B cell (primary cell): ENCODE results near the gene LIMCH1. TPM values are rescaled to one million over a fixed set of nuclear protein-coding genes. Genes with fewer than 3 reads are reported as not detected.

Experiments used
- ATAC-seq: fragments of 200-7000 bp; cut with Tn5 transposase; one replicate; pipeline ENCODE4 v1.10.0; 2021; ENCODE audit warnings: low read depth, mild to moderate bottlenecking, moderate number of reproducible peaks, moderate library complexity
- CTCF ChIA-PET: fragments of 350-600 bp; sonication (Branson Sonifier 250); formaldehyde crosslinking; loops from one replicate; lab custom pipeline; 2021; ENCODE audit warnings: antibody characterized with exemption, inconsistent platforms; lab: Charles Lee
- POLR2A ChIA-PET: fragments of 350-600 bp; sonication (Branson Sonifier 250); formaldehyde crosslinking; loops from one replicate; lab custom pipeline; 2021; ENCODE audit warnings: antibody characterized with exemption; lab: Charles Lee
- DNase-seq: peaks from one replicate; pipeline ENCODE4 v3.0.0; 2013
- H2AFZ ChIP-seq: 2 replicates; pipeline ENCODE4 v1.6.1; 2012; ENCODE audit warnings: mild to moderate bottlenecking, low read depth, low read length; ENCODE audit not compliant: insufficient read depth, poor library complexity, severe bottlenecking
- H3K27ac ChIP-seq, 2 donors: 1 replicate in 1 of 2; 2 replicates in 1 of 2; pipeline ENCODE4 v1.5.1; 2012 to 2013; ENCODE audit warnings: low read length in 2 of 2, mild to moderate bottlenecking in 2 of 2, moderate library complexity in 1 of 2
- H3K27me3 ChIP-seq, 4 experiments: fragments of 200-600 bp in 1 of 4; sonication (generic) in 1 of 4; replicated peaks in 1 of 4; 1 replicate in 2 of 4; 2 replicates in 2 of 4; pipeline versions ENCODE4 v1.6.1 to v1.7.0; 2013 to 2016; ENCODE audit warnings: low read length in 3 of 4, mild to moderate bottlenecking in 2 of 4, mixed read lengths in 1 of 4, moderate library complexity in 1 of 4; ENCODE audit not compliant: insufficient read depth in 4 of 4, control insufficient read depth in 3 of 4; ENCODE audit errors: control extremely low read depth in 1 of 4
- H3K36me3 ChIP-seq, 2 experiments: replicated peaks in 1 of 2; 1 replicate in 1 of 2; 2 replicates in 1 of 2; pipeline versions ENCODE4 v1.6.1 to v1.7.1; 2013; ENCODE audit warnings: low read length in 1 of 2; ENCODE audit not compliant: insufficient read depth in 2 of 2, control insufficient read depth in 1 of 2; ENCODE audit errors: control extremely low read depth in 1 of 2, extremely low read depth in 1 of 2
- H3K4me1 ChIP-seq, 2 donors: fragments of 200-600 bp in 1 of 2; sonication (generic) in 1 of 2; 1 replicate in 1 of 2; 2 replicates in 1 of 2; pipeline versions ENCODE4 v1.5.1 to v1.6.1; 2013 to 2017; ENCODE audit warnings: low read length in 2 of 2; ENCODE audit not compliant: control insufficient read depth in 2 of 2, insufficient read depth in 2 of 2
- H3K4me2 ChIP-seq: replicated peaks from 2 replicates; pipeline ENCODE3; 2012; ENCODE audit warnings: mild to moderate bottlenecking, low read depth, low read length; ENCODE audit not compliant: poor library complexity, severe bottlenecking
- H3K4me3 ChIP-seq, 5 experiments: fragments of 200-600 bp in 1 of 5; sonication (generic) in 1 of 5; 1 replicate in 3 of 5; 2 replicates in 2 of 5; pipeline versions ENCODE4 v1.5.1 to v1.7.0; 2011 to 2016; ENCODE audit warnings: low read length in 4 of 5, mild to moderate bottlenecking in 4 of 5, low read depth in 2 of 5, control low read depth in 1 of 5, moderate library complexity in 1 of 5; ENCODE audit not compliant: insufficient read depth in 1 of 5; ENCODE audit errors: control extremely low read depth in 1 of 5, extremely low read depth in 1 of 5
- H3K79me2 ChIP-seq: fragments of 200-600 bp; sonication (generic); one replicate; pipeline ENCODE4 v1.6.0; 2016; ENCODE audit warnings: low read length; ENCODE audit not compliant: control insufficient read depth, insufficient read depth
- H3K9ac ChIP-seq: fragments of 200-600 bp; sonication (generic); 2 replicates; pipeline ENCODE4 v1.6.1; 2017; ENCODE audit warnings: mild to moderate bottlenecking, low read length, moderate library complexity
- H3K9me3 ChIP-seq, 3 donors: one replicate each; pipeline versions ENCODE4 v1.6.1 to v1.7.1; 2013; ENCODE audit warnings: low read length in 2 of 3; ENCODE audit not compliant: control insufficient read depth in 2 of 3, insufficient read depth in 1 of 3; ENCODE audit errors: control extremely low read depth in 1 of 3
- H4K20me1 ChIP-seq: 2 replicates; pipeline ENCODE4 v1.6.0; 2012; ENCODE audit warnings: mild to moderate bottlenecking, low read length; ENCODE audit not compliant: insufficient read depth, control insufficient read depth, poor library complexity, severe bottlenecking
- H3K27ac Mint-ChIP-seq: one replicate; pipeline ENCODE4 v1.8.0; 2021; ENCODE audit warnings: mixed read lengths
- H3K27me3 Mint-ChIP-seq: one replicate; pipeline ENCODE4 v1.8.0; 2021; ENCODE audit warnings: mixed read lengths
- H3K4me1 Mint-ChIP-seq: one replicate; pipeline ENCODE4 v1.8.0; 2021; ENCODE audit warnings: mixed read lengths
- H3K4me3 Mint-ChIP-seq: one replicate; pipeline ENCODE4 v1.8.0; 2021; ENCODE audit warnings: mixed read lengths
- H3K9me3 Mint-ChIP-seq: one replicate; pipeline ENCODE4 v1.8.0; 2022; ENCODE audit warnings: mixed read lengths; ENCODE audit not compliant: insufficient read depth
- CTCF ChIP-seq: fragments of 200-600 bp; IDR thresholded peaks from one replicate; pipeline ENCODE4 v1.8.0; 2022; ENCODE audit warnings: antibody characterized with exemption, mild to moderate bottlenecking
- EZH2 ChIP-seq: IDR thresholded peaks from 2 replicates; pipeline ENCODE4 v1.6.1; 2012; ENCODE audit warnings: borderline replicate concordance, low read depth, mild to moderate bottlenecking, moderate library complexity, low read length; ENCODE audit not compliant: insufficient read depth, poor library complexity, severe bottlenecking
- WGBS: methylation state at CpG from one replicate; pipeline ENCODE4 v1.1.5; 2013; ENCODE audit warnings: missing lambda C conversion rate; ENCODE audit not compliant: insufficient coverage; 5-methylcytosine and 5-hydroxymethylcytosine counted together
- intact Hi-C: fragments of 100-400 bp; cut with micrococcal nuclease; formaldehyde crosslinking; loops from one replicate; pipeline ENCODE4 v1.10.0; 2022
- polyA plus RNA-seq: library from polyadenylated mRNA; depleted of rRNA; stranded (reverse); fragments of >200 nt; gene quantifications from 2 replicates; pipeline ENCODE4 v1.2.3, GENCODE V29; 2012
- total RNA-seq, 2 donors: library from RNA; stranded (reverse); fragments of 120-200 nt in 1 of 2; gene quantifications; 1 replicate in 1 of 2; 2 replicates in 1 of 2; pipeline versions ENCODE4 v1.2.3 to v1.2.4, GENCODE V29; 2013 to 2022

Gene LIMCH1
- total and polyA plus RNA-seq, 2 donors (not counting 1 experiment from before 2014, with no cell fraction given), result not detected

DNA sequence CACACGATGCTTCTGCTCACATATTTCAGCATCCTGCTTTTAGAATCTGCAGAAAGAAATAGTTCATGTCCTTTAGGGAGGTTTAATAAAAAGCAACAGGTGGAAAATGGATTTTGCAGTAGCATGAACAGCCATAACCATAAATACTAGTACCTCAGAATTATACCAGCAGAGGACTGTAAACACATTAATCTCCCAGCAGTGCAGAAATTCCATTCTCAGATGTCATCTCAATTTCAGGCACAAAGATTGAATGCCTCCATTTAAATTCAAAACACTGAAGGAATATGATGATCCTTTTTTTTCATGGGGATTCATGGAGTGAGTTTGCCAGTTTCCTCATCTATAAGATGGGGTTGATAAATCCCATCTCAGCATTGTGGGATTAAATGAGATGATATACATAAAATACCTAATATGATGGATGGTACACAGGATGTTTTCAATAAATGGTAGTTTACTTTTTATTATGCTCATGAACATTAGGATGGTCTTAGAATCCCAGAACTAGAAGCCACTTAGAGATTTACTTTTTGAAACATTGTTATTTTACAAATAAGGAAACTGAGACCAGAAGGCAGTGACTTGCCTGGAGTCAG is 566 bp upstream of the LIMCH1 start:
- no peak overlapping the region for H3K4me2 ChIP-seq
- H3K27me3 Mint-ChIP-seq, result peaks cover 8% of the 10 kb centered on the region
- H3K4me1 Mint-ChIP-seq, result no peaks in the 10 kb centered on the region
- H3K4me1 ChIP-seq, result no peaks in the 10 kb centered on the region
- no peak overlapping the region for H2AFZ ChIP-seq
- no peaks in the 10 kb centered on the region for H3K79me2 ChIP-seq
- ChIA-PET POLR2A (no interaction called here), CTCF (no interaction called here)
- no peak overlapping the region for H3K4me3 Mint-ChIP-seq
- intact Hi-C loops, result no loop called here
- H3K9me3 Mint-ChIP-seq, result no peaks in the 10 kb centered on the region
- H3K9me3 ChIP-seq, result no peaks in the 10 kb centered on the region
- no peak for DNase-seq
- no peak for ATAC-seq
- TF ChIP-seq EZH2 (no peak), CTCF (no peak)
- H3K27ac Mint-ChIP-seq, result no peak overlapping the region
- H3K27me3 ChIP-seq, result peaks cover 0 to 8% (median 0%) of the 10 kb centered on the region in 4 experiments
- H3K4me3 ChIP-seq, result no peak overlapping the region
- no CpG with 5 or more reads among the region's 1 CpG for WGBS
- no peak overlapping the region for H3K27ac ChIP-seq
- no peaks in the 10 kb centered on the region for H4K20me1 ChIP-seq
- H3K36me3 ChIP-seq, result no peaks in the 10 kb centered on the region
- H3K9ac ChIP-seq, result no peak overlapping the region

DNA sequence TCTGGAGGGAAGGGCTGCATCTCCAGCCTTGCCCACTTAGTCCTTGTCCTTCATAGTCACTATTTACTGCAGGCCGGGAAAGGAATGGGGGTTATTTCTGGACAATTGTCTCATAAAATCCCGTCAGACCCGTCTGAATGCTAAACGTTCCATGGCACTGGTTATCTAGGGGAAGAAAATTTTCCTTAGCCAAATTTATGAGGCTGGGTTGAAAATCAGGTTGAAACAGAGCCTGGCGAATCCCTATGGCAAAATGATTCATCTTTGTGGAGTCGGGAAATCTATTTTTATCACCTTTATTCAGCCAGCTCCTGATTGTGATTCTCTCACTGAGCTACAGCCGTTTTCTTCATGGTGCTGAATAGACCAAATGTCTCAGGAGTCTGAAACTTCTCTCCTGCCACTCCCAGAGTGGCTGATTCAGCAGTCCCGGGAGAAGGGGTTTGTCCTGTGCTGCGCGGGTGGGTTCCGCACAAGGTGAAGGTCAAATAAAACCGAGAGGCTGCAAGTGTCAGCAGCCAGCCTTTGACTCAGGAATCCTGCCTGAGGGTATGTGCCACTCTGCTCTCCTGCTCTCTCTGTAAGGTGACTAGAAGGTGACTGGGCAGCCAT is 1.0 kb downstream of the LIMCH1 start:
- Histone ChIP-seq H4K20me1 (no peaks in the 10 kb centered on the region), H3K4me1 (no peaks in the 10 kb centered on the region), H3K36me3 (no peaks in the 10 kb centered on the region), H3K27ac (no peak overlapping the region), H3K4me3 (no peak overlapping the region), H3K4me2 (no peak overlapping the region), H2AFZ (no peak overlapping the region), H3K79me2 (no peaks in the 10 kb centered on the region), H3K9ac (no peak overlapping the region), H3K9me3 (no peaks in the 10 kb centered on the region), H3K27me3 (peaks cover 0 to 8% (median 0%) of the 10 kb centered on the region in 4 experiments)
- no peaks in the 10 kb centered on the region for H3K9me3 Mint-ChIP-seq
- no peaks in the 10 kb centered on the region for H3K4me1 Mint-ChIP-seq
- peaks cover 8% of the 10 kb centered on the region for H3K27me3 Mint-ChIP-seq
- no peak for ATAC-seq
- DNase-seq, result no peak
- no peak for TF ChIP-seq EZH2
- TF ChIP-seq CTCF, result no peak
- ChIA-PET CTCF (no interaction called here), POLR2A (no interaction called here)
- intact Hi-C loops, result no loop called here
- no peak overlapping the region for H3K4me3 Mint-ChIP-seq
- 92% methylated on average over 8 of the region's 12 CpGs for WGBS
- H3K27ac Mint-ChIP-seq, result no peak overlapping the region
